Measurements from ENCODE around the gene HSPA1A. TPM values are rescaled to one million over a fixed set of nuclear protein-coding genes. Genes with fewer than 3 reads are reported as not detected.

Gene HSPA1A
- total and polyA plus RNA-seq, 8 donors = 64.3 to 205 (median 96.5) TPM

DNA sequence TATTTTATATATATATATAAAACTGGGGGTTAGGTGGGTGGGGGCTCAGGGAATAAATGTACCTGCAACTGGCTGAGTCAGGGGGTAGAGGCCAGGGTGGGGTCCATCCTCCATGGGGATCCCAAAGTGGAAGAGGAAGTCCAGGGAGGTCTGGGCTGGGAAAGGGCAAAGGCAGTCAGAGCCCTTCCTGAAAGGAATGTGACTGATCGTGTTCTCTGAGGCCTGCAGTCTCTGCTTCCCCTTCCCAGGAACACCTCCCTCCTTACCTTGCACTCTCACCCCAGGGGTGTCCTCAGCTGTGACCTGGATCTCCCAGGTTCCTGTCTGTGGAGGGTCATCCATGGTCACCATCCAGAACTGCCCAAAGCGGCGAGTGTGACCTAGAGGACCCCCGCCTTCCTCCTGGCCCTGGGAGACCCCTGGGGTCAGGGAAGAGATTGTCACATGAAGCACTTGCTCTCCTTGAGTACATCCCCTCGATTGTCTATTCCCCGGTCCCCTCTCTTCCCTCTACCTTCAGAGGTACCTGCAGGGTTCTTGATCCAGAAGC lies 48.2 kb upstream of the HSPA1A start:
- H3K27me3 ChIP-seq = no peaks in the 10 kb centered on the region
- TF ChIP-seq, protein P1, sequence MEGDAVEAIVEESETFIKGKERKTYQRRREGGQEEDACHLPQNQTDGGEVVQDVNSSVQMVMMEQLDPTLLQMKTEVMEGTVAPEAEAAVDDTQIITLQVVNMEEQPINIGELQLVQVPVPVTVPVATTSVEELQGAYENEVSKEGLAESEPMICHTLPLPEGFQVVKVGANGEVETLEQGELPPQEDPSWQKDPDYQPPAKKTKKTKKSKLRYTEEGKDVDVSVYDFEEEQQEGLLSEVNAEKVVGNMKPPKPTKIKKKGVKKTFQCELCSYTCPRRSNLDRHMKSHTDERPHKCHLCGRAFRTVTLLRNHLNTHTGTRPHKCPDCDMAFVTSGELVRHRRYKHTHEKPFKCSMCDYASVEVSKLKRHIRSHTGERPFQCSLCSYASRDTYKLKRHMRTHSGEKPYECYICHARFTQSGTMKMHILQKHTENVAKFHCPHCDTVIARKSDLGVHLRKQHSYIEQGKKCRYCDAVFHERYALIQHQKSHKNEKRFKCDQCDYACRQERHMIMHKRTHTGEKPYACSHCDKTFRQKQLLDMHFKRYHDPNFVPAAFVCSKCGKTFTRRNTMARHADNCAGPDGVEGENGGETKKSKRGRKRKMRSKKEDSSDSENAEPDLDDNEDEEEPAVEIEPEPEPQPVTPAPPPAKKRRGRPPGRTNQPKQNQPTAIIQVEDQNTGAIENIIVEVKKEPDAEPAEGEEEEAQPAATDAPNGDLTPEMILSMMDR (IDR thresholded peaks at IDR 0.05) = no peak
- no peak overlapping the region for H3K27ac ChIP-seq
- intact Hi-C loops (cut with DNase I) = no loop called here
- peak in 1 of 4 donors; percentile 24 for DNase-seq
- H3K4me1 ChIP-seq = peaks cover 0 to 25% of the 10 kb centered on the region in 2 donors
- no peaks in the 10 kb centered on the region for H3K36me3 ChIP-seq
- ATAC-seq = no peak
- no peaks in the 10 kb centered on the region for H3K9me3 ChIP-seq
- no peak overlapping the region for H3K4me3 ChIP-seq

GRCh38 chr6:31768363-31769257 lies 46.7 kb upstream of the HSPA1A start:
- DNase-seq (peak in 1 of 4 donors; percentile 31), ATAC-seq (peak; percentile 26)
- intact Hi-C loops (cut with DNase I) = no loop called here
- TF ChIP-seq, protein P1 (IDR thresholded peaks at IDR 0.05) = no peak
- no peaks in the 10 kb centered on the region for H3K9me3 ChIP-seq
- no peak overlapping the region for H3K4me3 ChIP-seq
- H3K36me3 ChIP-seq = no peaks in the 10 kb centered on the region
- H3K4me1 ChIP-seq = peaks cover 0 to 30% of the 10 kb centered on the region in 2 donors
- no peaks in the 10 kb centered on the region for H3K27me3 ChIP-seq
- H3K27ac ChIP-seq = peak overlapping the region in 1 of 2 donors; percentile 77

DNA sequence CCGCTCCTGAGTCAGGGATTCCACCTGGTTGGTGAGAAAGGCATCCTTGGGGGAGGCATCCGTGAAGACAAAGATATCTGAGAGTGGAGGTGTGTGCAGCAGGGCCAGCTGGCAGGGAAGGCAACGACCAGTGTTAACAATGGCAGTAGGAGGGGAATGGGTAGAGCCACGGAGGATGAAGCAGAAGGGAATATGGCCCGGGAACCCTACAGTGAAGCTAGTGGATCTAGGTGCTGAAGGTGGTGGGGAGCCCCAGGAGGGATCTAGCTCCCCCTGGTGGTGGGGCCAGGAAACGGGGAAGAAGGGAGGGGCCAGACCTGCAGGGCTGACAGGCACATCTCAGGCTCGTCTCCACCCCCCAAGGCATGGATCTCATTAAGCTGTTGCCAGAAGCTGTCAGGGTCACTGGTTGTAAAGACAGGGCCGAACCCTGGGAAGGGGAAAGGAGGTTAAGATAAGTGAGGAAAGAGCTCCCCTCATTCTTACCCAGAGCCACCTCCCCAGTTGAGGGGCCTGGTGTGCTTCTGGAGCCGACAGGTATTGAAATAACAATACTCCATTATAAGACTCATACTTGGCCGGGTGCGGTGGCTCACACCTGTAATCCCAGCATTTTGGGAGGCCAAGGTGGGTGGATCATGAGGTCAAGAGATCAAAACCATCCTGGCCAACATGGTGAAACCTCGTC lies 45.5 kb upstream of the HSPA1A start:
- DNase-seq (peak in 2 of 4 donors; percentile 84 to 95), ATAC-seq (peak; percentile 86)
- intact Hi-C loops (cut with DNase I) = no loop called here
- peak overlapping the region in 1 of 2 donors; percentile 77 for H3K27ac ChIP-seq
- peaks cover 0 to 30% of the 10 kb centered on the region in 2 donors for H3K4me1 ChIP-seq
- no peaks in the 10 kb centered on the region for H3K36me3 ChIP-seq
- H3K27me3 ChIP-seq = no peaks in the 10 kb centered on the region
- no peaks in the 10 kb centered on the region for H3K9me3 ChIP-seq
- no peak overlapping the region for H3K4me3 ChIP-seq
- TF ChIP-seq, protein P1 (IDR thresholded peaks at IDR 0.05) = peak; percentile 81 to 97

- TF ChIP-seq, protein P1 (IDR thresholded peaks at IDR 0.05) = no peak
- H3K27me3 ChIP-seq = no peaks in the 10 kb centered on the region
- intact Hi-C loops (cut with DNase I) = no loop called here
- DNase-seq (no peak), ATAC-seq (no peak)
- no peaks in the 10 kb centered on the region for H3K36me3 ChIP-seq
- H3K4me1 ChIP-seq = peaks cover 0 to 31% of the 10 kb centered on the region in 2 donors
- H3K4me3 ChIP-seq = no peak overlapping the region
- H3K9me3 ChIP-seq = no peaks in the 10 kb centered on the region
- H3K27ac ChIP-seq = no peak overlapping the region
Observed at GRCh38 chr6:31770860-31771259, 44.5 kb upstream of the HSPA1A start.

DNA sequence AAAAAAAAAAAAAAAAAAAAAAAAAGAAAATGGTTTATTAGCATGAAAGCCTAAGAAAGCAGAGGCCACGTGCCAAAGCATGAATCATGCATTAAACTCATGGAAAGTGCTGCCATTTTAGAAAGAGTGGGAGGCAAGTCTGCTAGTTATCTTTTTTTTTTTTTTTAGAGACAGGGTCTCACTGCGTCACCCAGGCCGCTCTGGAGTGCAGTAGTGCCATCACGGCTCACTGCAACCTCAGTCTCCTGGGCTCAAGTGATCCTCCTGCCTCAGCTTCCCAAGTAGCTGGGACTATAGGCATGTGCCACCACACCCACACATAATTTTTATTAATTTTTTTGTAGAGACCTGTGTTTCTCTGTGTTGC lies 43.4 kb upstream of the HSPA1A start:
- no peak for ATAC-seq
- Histone ChIP-seq H3K27ac (no peak overlapping the region), H3K4me3 (no peak overlapping the region), H3K4me1 (peaks cover 7 to 42% of the 10 kb centered on the region in 2 donors), H3K36me3 (no peaks in the 10 kb centered on the region), H3K9me3 (no peaks in the 10 kb centered on the region), H3K27me3 (no peaks in the 10 kb centered on the region)
- TF ChIP-seq, protein P1 (IDR thresholded peaks at IDR 0.05) = no peak
- peak in 1 of 4 donors; percentile 20 for DNase-seq
- intact Hi-C loops (cut with DNase I) = no loop called here
